ENCODE data around the gene PRSS33.

GRCh38 chr16:2765462-2766404, 21.6 kb downstream of the PRSS33 start:
- TF ChIP-seq POLR2A (IDR thresholded peaks at IDR 0.05), result no peak
- TF ChIP-seq CTCF (IDR thresholded peaks at IDR 0.05), result no peak
- no peak for TF ChIP-seq EP300 (IDR thresholded peaks at IDR 0.05)
